T-helper 1 cell treated with Interleukin-12 subunit alpha and Interleukin-12 subunit beta and Interleukin-4 antibody, amounts not matched to agents 30 μg/mL and 1 μg/mL, for 36 hours (primary cell): Measurements from ENCODE around the gene SVOP.

Source experiments
- H3K27ac Mint-ChIP-seq: one replicate; pipeline ENCODE4 v1.8.0; 2021; ENCODE audit warnings: mild to moderate bottlenecking, mixed read lengths
- H3K27me3 Mint-ChIP-seq: one replicate; pipeline ENCODE4 v1.8.0; 2021; ENCODE audit warnings: low read depth, mixed read lengths
- H3K36me3 Mint-ChIP-seq: one replicate; pipeline ENCODE4 v1.8.0; 2021; ENCODE audit warnings: low read depth, mixed read lengths
- H3K4me1 Mint-ChIP-seq: one replicate; pipeline ENCODE4 v1.8.0; 2021; ENCODE audit warnings: low read depth, mixed read lengths
- H3K4me3 Mint-ChIP-seq: one replicate; pipeline ENCODE4 v1.8.0; 2021; ENCODE audit warnings: mild to moderate bottlenecking, moderate library complexity, mixed read lengths
- H3K9me3 Mint-ChIP-seq: one replicate; pipeline ENCODE4 v1.8.0; 2021; ENCODE audit warnings: mixed read lengths

Gene SVOP

GRCh38 chr12:108972358-108972757 lies 48.5 kb downstream of the SVOP start:
- H3K4me1 Mint-ChIP-seq: no peaks in the 10 kb centered on the region
- no peak overlapping the region for H3K27ac Mint-ChIP-seq
- no peak overlapping the region for H3K4me3 Mint-ChIP-seq
- H3K27me3 Mint-ChIP-seq: no peaks in the 10 kb centered on the region
- no peaks in the 10 kb centered on the region for H3K36me3 Mint-ChIP-seq
- H3K9me3 Mint-ChIP-seq: no peaks in the 10 kb centered on the region

GRCh38 chr12:108969622-108970021 lies 51.2 kb downstream of the SVOP start:
- no peaks in the 10 kb centered on the region for H3K36me3 Mint-ChIP-seq
- H3K4me3 Mint-ChIP-seq: no peak overlapping the region
- no peaks in the 10 kb centered on the region for H3K4me1 Mint-ChIP-seq

DNA sequence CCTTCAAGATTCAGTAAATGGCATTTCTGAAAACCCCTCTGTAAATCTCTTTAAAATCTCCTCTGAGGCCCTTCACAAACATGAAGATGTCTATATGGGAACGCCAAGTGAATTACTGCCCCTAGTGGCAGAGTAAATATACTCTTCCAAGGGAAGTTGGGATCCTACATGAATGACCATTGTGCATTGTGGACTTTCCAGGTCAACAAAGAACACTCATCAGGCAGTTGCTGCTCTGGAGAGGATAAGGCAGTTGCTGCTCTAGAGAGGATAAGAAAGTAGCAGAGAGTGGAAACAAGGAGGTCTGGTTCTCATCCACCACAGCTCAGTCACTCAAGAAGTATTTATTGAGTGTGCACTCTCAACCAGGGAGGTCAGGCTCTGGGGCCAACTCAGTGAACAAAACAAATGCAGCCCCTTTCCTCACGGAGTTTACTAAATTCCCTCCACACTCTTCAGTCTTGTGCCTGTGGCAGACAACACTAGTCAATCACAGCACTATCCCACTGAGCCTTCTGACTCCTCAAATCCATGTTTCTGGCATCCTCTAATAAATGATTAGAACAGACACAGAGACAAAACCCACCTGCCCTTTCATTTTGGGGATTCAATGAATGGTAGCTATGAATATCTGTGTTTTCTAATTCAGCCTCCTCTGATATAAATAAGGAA lies 52.9 kb downstream of the SVOP start:
- Mint-ChIP-seq H3K4me1 (no peaks in the 10 kb centered on the region), H3K4me3 (no peak overlapping the region), H3K27ac (no peak overlapping the region), H3K36me3 (no peaks in the 10 kb centered on the region), H3K27me3 (no peaks in the 10 kb centered on the region), H3K9me3 (no peaks in the 10 kb centered on the region)

More at GRCh38 chr12:108969622-108970021, 51.2 kb downstream of the SVOP start:
- Mint-ChIP-seq H3K27me3 (no peaks in the 10 kb centered on the region), H3K27ac (no peak overlapping the region), H3K9me3 (no peaks in the 10 kb centered on the region)

GRCh38 chr12:108966378-108967151 lies 54.3 kb downstream of the SVOP start:
- Mint-ChIP-seq H3K27me3 (no peaks in the 10 kb centered on the region), H3K4me1 (no peaks in the 10 kb centered on the region), H3K9me3 (no peaks in the 10 kb centered on the region), H3K36me3 (no peaks in the 10 kb centered on the region), H3K27ac (no peak overlapping the region), H3K4me3 (no peak overlapping the region)

GRCh38 chr12:108965886-108966285 lies 55.0 kb downstream of the SVOP start:
- Mint-ChIP-seq H3K36me3 (no peaks in the 10 kb centered on the region), H3K27ac (peak overlapping the region; percentile 11), H3K4me3 (no peak overlapping the region), H3K27me3 (no peaks in the 10 kb centered on the region), H3K9me3 (no peaks in the 10 kb centered on the region), H3K4me1 (no peaks in the 10 kb centered on the region)

DNA sequence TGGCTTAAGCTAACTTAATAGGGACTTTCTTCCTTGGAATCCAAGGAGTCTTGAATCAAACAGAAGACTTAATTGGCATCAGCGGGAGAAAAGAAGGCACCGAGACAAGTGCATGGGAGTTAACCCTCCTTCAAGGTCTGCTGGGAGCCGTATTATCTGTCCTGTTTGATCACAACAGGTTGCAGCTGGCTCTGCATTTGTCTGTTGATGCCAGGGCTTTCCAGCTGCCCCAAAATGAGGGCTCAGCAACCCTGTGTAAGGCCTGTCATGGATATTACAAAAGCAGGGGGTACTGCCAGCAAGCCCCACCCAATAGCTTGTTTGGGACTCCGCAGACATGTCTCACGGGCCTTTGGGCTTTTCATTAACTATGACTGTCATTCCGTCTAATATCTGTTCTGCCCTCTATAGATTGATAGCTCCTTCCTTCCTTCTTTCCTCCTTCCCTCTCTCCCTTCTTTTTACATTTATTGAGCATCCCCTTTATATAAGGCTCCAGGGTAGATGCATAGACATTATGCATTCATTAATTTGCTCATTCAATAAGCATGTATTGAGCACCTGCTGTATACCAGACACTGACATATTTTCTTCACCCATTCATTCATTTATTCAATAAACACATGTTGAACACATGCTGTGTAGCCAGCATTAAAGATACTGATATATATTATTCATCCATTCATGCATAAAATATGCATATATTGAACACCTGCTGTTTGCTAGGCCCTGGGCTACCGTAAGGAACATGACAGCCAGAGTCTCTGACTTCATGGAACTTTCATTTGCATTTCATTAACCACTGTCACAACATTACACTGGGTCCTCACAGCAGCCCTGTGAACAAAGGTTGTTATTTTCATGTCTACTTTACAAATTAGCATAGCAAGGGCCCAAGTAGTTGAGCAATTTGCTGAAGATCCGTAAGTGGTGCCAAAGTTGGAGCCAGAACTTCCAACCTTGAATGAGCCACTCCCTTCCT lies 56.2 kb downstream of the SVOP start:
- H3K27me3 Mint-ChIP-seq: no peaks in the 10 kb centered on the region
- no peak overlapping the region for H3K27ac Mint-ChIP-seq
- no peaks in the 10 kb centered on the region for H3K4me1 Mint-ChIP-seq
- no peak overlapping the region for H3K4me3 Mint-ChIP-seq
- no peaks in the 10 kb centered on the region for H3K36me3 Mint-ChIP-seq
- H3K9me3 Mint-ChIP-seq: no peaks in the 10 kb centered on the region

GRCh38 chr12:108962256-108962655 lies 58.6 kb downstream of the SVOP start:
- H3K9me3 Mint-ChIP-seq: no peaks in the 10 kb centered on the region
- no peaks in the 10 kb centered on the region for H3K27me3 Mint-ChIP-seq
- H3K4me3 Mint-ChIP-seq: no peak overlapping the region
- H3K36me3 Mint-ChIP-seq: no peaks in the 10 kb centered on the region
- no peak overlapping the region for H3K27ac Mint-ChIP-seq
- no peaks in the 10 kb centered on the region for H3K4me1 Mint-ChIP-seq

- Mint-ChIP-seq H3K27me3 (peaks cover 2% of the 10 kb centered on the region), H3K36me3 (no peaks in the 10 kb centered on the region), H3K4me1 (no peaks in the 10 kb centered on the region), H3K4me3 (no peak overlapping the region), H3K27ac (no peak overlapping the region), H3K9me3 (no peaks in the 10 kb centered on the region)
Observed at GRCh38 chr12:108959748-108960655, 60.9 kb downstream of the SVOP start.

DNA sequence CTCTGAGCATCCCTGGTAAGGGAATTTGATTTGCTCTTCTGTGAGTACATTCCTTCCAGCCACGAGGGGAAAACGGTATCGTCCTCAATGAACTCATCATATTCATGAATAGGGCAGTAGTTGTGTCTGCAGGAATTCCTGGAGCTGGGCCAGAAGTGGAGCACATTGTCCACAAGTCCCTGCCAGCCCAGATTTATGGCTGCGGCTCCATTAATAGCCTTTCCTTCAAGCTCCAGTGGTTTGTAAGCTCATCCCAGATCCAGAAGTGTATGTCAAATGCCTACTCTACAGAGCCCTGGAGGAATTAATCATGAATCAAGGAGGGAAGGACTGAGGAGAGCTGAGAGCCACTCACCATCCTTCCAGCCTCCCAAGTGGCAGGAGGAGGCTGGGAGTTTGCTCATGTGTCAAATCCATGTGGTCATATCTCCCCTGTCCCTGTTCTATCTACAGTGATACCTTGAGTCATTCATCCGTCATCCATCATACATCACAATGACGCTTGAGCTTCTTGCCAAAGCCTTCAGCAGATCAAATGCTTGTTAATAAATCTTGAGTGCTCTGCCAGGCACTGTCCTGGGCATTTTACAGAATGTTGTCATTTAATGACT lies 65.5 kb downstream of the SVOP start:
- H3K27ac Mint-ChIP-seq: no peak overlapping the region
- H3K36me3 Mint-ChIP-seq: no peaks in the 10 kb centered on the region
- H3K27me3 Mint-ChIP-seq: peaks cover 2% of the 10 kb centered on the region
- H3K4me3 Mint-ChIP-seq: no peak overlapping the region
- H3K4me1 Mint-ChIP-seq: peaks cover 3% of the 10 kb centered on the region
- H3K9me3 Mint-ChIP-seq: no peaks in the 10 kb centered on the region

- Mint-ChIP-seq H3K4me3 (no peak overlapping the region), H3K9me3 (peaks cover 9% of the 10 kb centered on the region), H3K27ac (no peak overlapping the region), H3K27me3 (peaks cover 7% of the 10 kb centered on the region), H3K4me1 (peaks cover 3% of the 10 kb centered on the region), H3K36me3 (no peaks in the 10 kb centered on the region)
Observed at GRCh38 chr12:108950991-108951739, 69.7 kb downstream of the SVOP start.

DNA sequence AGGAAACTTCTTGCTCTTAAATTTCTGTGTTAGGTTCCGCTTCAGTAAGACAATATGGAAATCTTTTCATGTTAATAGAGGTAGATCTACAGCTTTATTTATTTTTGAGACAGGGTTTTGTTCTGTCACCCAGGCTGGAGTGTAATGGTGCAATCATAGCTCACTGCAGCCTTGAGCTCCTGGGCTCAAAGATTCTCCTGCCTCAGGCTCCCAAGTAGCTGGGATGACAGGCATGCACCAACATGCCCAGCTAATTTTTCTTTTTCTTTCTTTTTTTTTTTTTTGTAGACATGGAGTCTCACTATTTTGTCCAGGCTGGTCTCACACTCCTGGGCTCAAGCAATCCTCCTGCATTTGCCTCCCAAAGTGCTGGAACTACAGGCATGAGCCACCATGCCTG lies 70.9 kb downstream of the SVOP start:
- H3K27ac Mint-ChIP-seq: no peak overlapping the region
- peaks cover 9% of the 10 kb centered on the region for H3K9me3 Mint-ChIP-seq
- H3K4me1 Mint-ChIP-seq: peaks cover 3% of the 10 kb centered on the region
- H3K27me3 Mint-ChIP-seq: peaks cover 7% of the 10 kb centered on the region
- H3K4me3 Mint-ChIP-seq: no peak overlapping the region
- no peaks in the 10 kb centered on the region for H3K36me3 Mint-ChIP-seq

GRCh38 chr12:108948367-108948766 lies 72.5 kb downstream of the SVOP start:
- Mint-ChIP-seq H3K9me3 (peaks cover 9% of the 10 kb centered on the region), H3K4me1 (peaks cover 3% of the 10 kb centered on the region), H3K27me3 (peaks cover 7% of the 10 kb centered on the region), H3K27ac (no peak overlapping the region), H3K4me3 (no peak overlapping the region), H3K36me3 (no peaks in the 10 kb centered on the region)

DNA sequence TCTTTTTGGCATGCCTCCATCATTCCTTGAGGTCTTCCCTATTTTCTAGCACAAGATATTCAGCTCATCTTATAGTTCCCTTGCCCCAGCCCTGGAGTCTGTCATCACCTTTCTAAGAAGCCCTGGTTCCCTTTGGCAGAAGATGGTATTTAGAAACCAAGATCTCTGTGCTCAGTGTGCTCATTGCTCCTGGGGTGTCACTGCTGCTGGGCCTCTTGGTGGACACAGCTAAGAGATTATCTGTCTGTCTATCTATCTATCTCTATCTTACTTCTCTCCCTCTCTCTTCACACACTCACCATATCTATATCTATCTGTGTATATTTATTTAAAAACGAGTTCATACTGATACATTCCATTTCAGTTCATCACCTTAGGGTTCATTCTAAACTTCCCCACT lies 73.8 kb downstream of the SVOP start:
- Mint-ChIP-seq H3K27me3 (peaks cover 7% of the 10 kb centered on the region), H3K4me3 (no peak overlapping the region), H3K27ac (no peak overlapping the region), H3K9me3 (peaks cover 9% of the 10 kb centered on the region), H3K4me1 (peaks cover 3% of the 10 kb centered on the region), H3K36me3 (no peaks in the 10 kb centered on the region)
